ENCODE data around the gene SLIT3. TPM values are rescaled to one million over a fixed set of nuclear protein-coding genes. Genes with fewer than 3 reads are reported as not detected.

Gene SLIT3
- total RNA-seq, 1 donor from 2014 or later = 0.22 TPM

- H3K9me3 Mint-ChIP-seq = no peaks in the 10 kb centered on the region
- H3K36me3 ChIP-seq = no peaks in the 10 kb centered on the region
- no peaks in the 10 kb centered on the region for H4K20me1 ChIP-seq (ENCODE audit: low read depth)
- H3K4me2 ChIP-seq = no peak overlapping the region
- H3K4me1 Mint-ChIP-seq = no peaks in the 10 kb centered on the region
- H3K27ac Mint-ChIP-seq = no peak overlapping the region
- no peaks in the 10 kb centered on the region for H3F3A ChIP-seq (ENCODE audit: low read depth)
- H3K36me3 Mint-ChIP-seq = no peaks in the 10 kb centered on the region
- no peak overlapping the region for H3K27ac ChIP-seq
- no peaks in the 10 kb centered on the region for H3K4me1 ChIP-seq
- no peak overlapping the region for H3K4me3 ChIP-seq
- no peak overlapping the region for H3K4me3 Mint-ChIP-seq
- H3K27me3 ChIP-seq = peaks cover 3% of the 10 kb centered on the region
- H3K9me3 ChIP-seq (ENCODE audit: low read depth) = no peaks in the 10 kb centered on the region
- no peak overlapping the region for H2AFZ ChIP-seq (replicated peaks)
- no peaks in the 10 kb centered on the region for H3K79me2 ChIP-seq (ENCODE audit: low read depth)
- no peak overlapping the region for H3K9ac ChIP-seq
- DNase-seq (ENCODE audit: low spot score) = no peak
- peaks cover 5% of the 10 kb centered on the region for H3K27me3 Mint-ChIP-seq (ENCODE audit: insufficient read depth, low read depth)
- TF ChIP-seq EZH2 (IDR thresholded peaks at IDR 0.05) (no peak), EZH2phosphoT487 (IDR thresholded peaks at IDR 0.05) (no peak), CTCF (IDR thresholded peaks at IDR 0.05) (no peak)
These were observed 492.8 kb downstream of the SLIT3 start for GRCh38 chr5:168808051-168808616.

GRCh38 chr5:168807287-168807686, 493.7 kb downstream of the SLIT3 start:
- DNase-seq (ENCODE audit: low spot score) = no peak
- Histone ChIP-seq H3K27me3 (peaks cover 3% of the 10 kb centered on the region), H2AFZ (replicated peaks) (no peak overlapping the region), H3K4me3 (no peak overlapping the region), H3F3A (ENCODE audit: low read depth) (no peaks in the 10 kb centered on the region), H3K27ac (no peak overlapping the region), H4K20me1 (ENCODE audit: low read depth) (no peaks in the 10 kb centered on the region), H3K9me3 (ENCODE audit: low read depth) (no peaks in the 10 kb centered on the region), H3K9ac (no peak overlapping the region), H3K79me2 (ENCODE audit: low read depth) (no peaks in the 10 kb centered on the region), H3K4me2 (no peak overlapping the region), H3K36me3 (no peaks in the 10 kb centered on the region), H3K4me1 (no peaks in the 10 kb centered on the region)
- no peak overlapping the region for H3K27ac Mint-ChIP-seq
- no peaks in the 10 kb centered on the region for H3K4me1 Mint-ChIP-seq
- no peak overlapping the region for H3K4me3 Mint-ChIP-seq
- TF ChIP-seq EZH2phosphoT487 (IDR thresholded peaks at IDR 0.05) (no peak), CTCF (IDR thresholded peaks at IDR 0.05) (no peak)
- H3K9me3 Mint-ChIP-seq = no peaks in the 10 kb centered on the region
- H3K36me3 Mint-ChIP-seq = no peaks in the 10 kb centered on the region
- H3K27me3 Mint-ChIP-seq (ENCODE audit: insufficient read depth, low read depth) = peaks cover 5% of the 10 kb centered on the region

- H3K9me3 Mint-ChIP-seq = no peaks in the 10 kb centered on the region
These were observed 497.4 kb downstream of the SLIT3 start for GRCh38 chr5:168803541-168803940.

More at GRCh38 chr5:168803541-168803940, 497.4 kb downstream of the SLIT3 start:
- no peak overlapping the region for H3K4me3 Mint-ChIP-seq
- Histone ChIP-seq H3K36me3 (no peaks in the 10 kb centered on the region), H3K27ac (no peak overlapping the region), H3K9me3 (ENCODE audit: low read depth) (no peaks in the 10 kb centered on the region), H3K9ac (no peak overlapping the region), H3K4me3 (no peak overlapping the region), H3K4me1 (no peaks in the 10 kb centered on the region), H3F3A (ENCODE audit: low read depth) (no peaks in the 10 kb centered on the region), H2AFZ (replicated peaks) (no peak overlapping the region), H3K79me2 (ENCODE audit: low read depth) (no peaks in the 10 kb centered on the region), H3K4me2 (no peak overlapping the region), H4K20me1 (ENCODE audit: low read depth) (no peaks in the 10 kb centered on the region), H3K27me3 (no peaks in the 10 kb centered on the region)
- TF ChIP-seq EZH2phosphoT487 (IDR thresholded peaks at IDR 0.05) (no peak), CTCF (IDR thresholded peaks at IDR 0.05) (no peak), EZH2 (IDR thresholded peaks at IDR 0.05) (no peak)
- H3K36me3 Mint-ChIP-seq = no peaks in the 10 kb centered on the region
- H3K4me1 Mint-ChIP-seq = peaks cover 8% of the 10 kb centered on the region
- peaks cover 11% of the 10 kb centered on the region for H3K27me3 Mint-ChIP-seq (ENCODE audit: insufficient read depth, low read depth)
- no peak for DNase-seq (ENCODE audit: low spot score)
- no peak overlapping the region for H3K27ac Mint-ChIP-seq
